Thoracic aorta (tissue), 2 donors: ENCODE results near the gene TNIP3. TPM values are rescaled to one million over a fixed set of nuclear protein-coding genes. Genes with fewer than 3 reads are reported as not detected.
"Not testable (repeated sequence)": the region's sequence is repeated elsewhere in the genome, so short reads cannot be mapped to it uniquely, and the experiment has no call there.

Source experiments
- ATAC-seq: fragments of 150-250 bp; one replicate; pipeline ENCODE4 v1.8.0; 2017; ENCODE audit warnings: low read depth; ENCODE audit not compliant: insufficient number of reproducible peaks, low FRiP score
- DNase-seq: peaks from one replicate; pipeline ENCODE4 v3.0.0-alpha.2; 2020; ENCODE audit warnings: low spot score
- H3K27ac ChIP-seq, 2 donors: fragments of 200-600 bp; sonication (generic); 1 replicate in 1 of 2; 2 replicates in 1 of 2; pipeline ENCODE4 v1.5.1; 2016; ENCODE audit warnings: mild to moderate bottlenecking in 2 of 2, moderate library complexity in 2 of 2
- H3K27me3 ChIP-seq: fragments of 200-600 bp; sonication (generic); replicated peaks from 2 replicates; pipeline ENCODE4 v1.6.0; 2016; ENCODE audit warnings: mild to moderate bottlenecking; ENCODE audit not compliant: insufficient read depth
- H3K36me3 ChIP-seq: fragments of 200-600 bp; sonication (generic); one replicate; pipeline ENCODE4 v1.5.1; 2016
- H3K4me1 ChIP-seq, 2 donors: fragments of 200-600 bp; sonication (generic); 1 replicate in 1 of 2; 2 replicates in 1 of 2; pipeline versions ENCODE4 v1.5.1 to v1.6.0; 2016; ENCODE audit warnings: low read depth in 2 of 2, mild to moderate bottlenecking in 1 of 2; ENCODE audit not compliant: control insufficient read depth in 1 of 2
- H3K4me3 ChIP-seq: fragments of 200-600 bp; sonication (generic); 2 replicates; pipeline ENCODE4 v1.5.1; 2016; ENCODE audit warnings: mild to moderate bottlenecking
- H3K9me3 ChIP-seq: fragments of 200-600 bp; sonication (generic); 2 replicates; pipeline ENCODE4 v1.5.1; 2016
- CTCF ChIP-seq: fragments of 200-600 bp; sonication (generic); IDR thresholded peaks from one replicate; pipeline ENCODE4 v1.5.1; 2019; ENCODE audit warnings: antibody characterized with exemption
- total RNA-seq, 2 donors: library from RNA; depleted of rRNA; stranded (reverse); fragments of >200 nt; gene quantifications; one replicate each; pipeline versions ENCODE4 v1.1.0 to v1.2.3, GENCODE V29; 2016

Gene TNIP3
- total RNA-seq, 2 donors from 2014 or later: 1.1 TPM; not detected in 1

- TF ChIP-seq CTCF: no peak
- no peak overlapping the region for H3K27ac ChIP-seq
- no peak overlapping the region for H3K4me3 ChIP-seq
- no peaks in the 10 kb centered on the region for H3K36me3 ChIP-seq
- no peaks in the 10 kb centered on the region for H3K9me3 ChIP-seq
- DNase-seq: no peak
- ATAC-seq: no peak
- no peaks in the 10 kb centered on the region for H3K4me1 ChIP-seq
- H3K27me3 ChIP-seq: no peaks in the 10 kb centered on the region
Observed at GRCh38 chr4:121180558-121180957, 16.4 kb upstream of the TNIP3 start.

- Histone ChIP-seq H3K9me3 (no peaks in the 10 kb centered on the region), H3K36me3 (no peaks in the 10 kb centered on the region), H3K4me1 (no peaks in the 10 kb centered on the region), H3K27me3 (no peaks in the 10 kb centered on the region), H3K4me3 (no peak overlapping the region), H3K27ac (no peak overlapping the region)
- no peak for TF ChIP-seq CTCF
- DNase-seq (no peak), ATAC-seq (no peak)
Observed at GRCh38 chr4:121177246-121178137, 13.4 kb upstream of the TNIP3 start.

GRCh38 chr4:121176082-121176934, 12.2 kb upstream of the TNIP3 start:
- H3K4me1 ChIP-seq: no peaks in the 10 kb centered on the region
- DNase-seq (no peak), ATAC-seq (no peak)
- no peaks in the 10 kb centered on the region for H3K27me3 ChIP-seq
- no peaks in the 10 kb centered on the region for H3K36me3 ChIP-seq
- no peak overlapping the region for H3K27ac ChIP-seq
- no peak overlapping the region for H3K4me3 ChIP-seq
- H3K9me3 ChIP-seq: no peaks in the 10 kb centered on the region
- TF ChIP-seq CTCF: no peak

- H3K4me1 ChIP-seq, H3K4me3 ChIP-seq, H3K27ac ChIP-seq, H3K36me3 ChIP-seq, H3K9me3 ChIP-seq, H3K27me3 ChIP-seq, ATAC-seq, DNase-seq: not testable (repeated sequence)
Observed at GRCh38 chr4:121171477-121171876, 7.4 kb upstream of the TNIP3 start.

GRCh38 chr4:121168446-121169281, 4.5 kb upstream of the TNIP3 start:
- Histone ChIP-seq H3K4me1 (no peaks in the 10 kb centered on the region), H3K27ac (no peak overlapping the region), H3K27me3 (no peaks in the 10 kb centered on the region), H3K36me3 (no peaks in the 10 kb centered on the region), H3K4me3 (no peak overlapping the region), H3K9me3 (no peaks in the 10 kb centered on the region)
- no peak for TF ChIP-seq CTCF
- DNase-seq (no peak), ATAC-seq (no peak)
